A549 (cell line): ENCODE data around the gene PARD3B. TPM values are rescaled to one million over a fixed set of nuclear protein-coding genes. Genes with fewer than 3 reads are reported as not detected.

ENCODE experiments used
- ATAC-seq, 2 experiments: fragments of 200-7000 bp in 1 of 2; fragments of >200 bp in 1 of 2; cut with Nextera tagmentation in 1 of 2; cut with Tn5 transposase in 1 of 2; 3 replicates each; pipeline versions ENCODE4 v1.8.0 to v1.9.1; 2018 to 2020; ENCODE audit warnings: mild to moderate bottlenecking in 1 of 2, moderate library complexity in 1 of 2
- CTCF ChIA-PET: fragments of 300-600 bp; sonication (Branson Sonifier 250); formaldehyde crosslinking; extraction: SDS; loops from one replicate; lab custom pipeline; 2021; ENCODE audit warnings: antibody characterized with exemption, inconsistent platforms; lab: Yijun Ruan, JAX
- POLR2A ChIA-PET: fragments of 350-600 bp; formaldehyde crosslinking; extraction: SDS; loops from one replicate; lab custom pipeline; 2021; ENCODE audit warnings: antibody characterized with exemption, inconsistent platforms; lab: Yijun Ruan, JAX
- DNase-seq, 2 experiments: peaks; one replicate each; pipeline versions ENCODE4 v3.0.0 to v3.0.0-alpha.2; 2011 to 2016; ENCODE audit warnings: low read depth in 1 of 2, low spot score in 1 of 2
- FAIRE-seq: peaks from 2 replicates; lab custom pipeline; 2011; peaks lifted over from hg19 to GRCh38; lab: Jason Lieb, UNC
- H3K27ac ChIP-seq, 2 experiments: fragments of >200 bp; sonication (Bioruptor Twin); formaldehyde crosslinking; 3 replicates each; pipeline ENCODE4 v1.5.1; 2016 to 2017
- H3K4me1 ChIP-seq: fragments of >200 bp; sonication (Bioruptor Twin); formaldehyde crosslinking; 3 replicates; pipeline ENCODE4 v1.6.1; 2016
- H3K4me2 ChIP-seq: fragments of >200 bp; sonication (Bioruptor Twin); formaldehyde crosslinking; 3 replicates; pipeline ENCODE4 v1.6.1; 2016
- H3K4me3 ChIP-seq: fragments of >200 bp; sonication (Bioruptor Twin); formaldehyde crosslinking; 3 replicates; pipeline ENCODE4 v1.5.1; 2016
- H3K9me3 ChIP-seq: fragments of >200 bp; sonication (Bioruptor Twin); formaldehyde crosslinking; 3 replicates; pipeline ENCODE4 v1.6.1; 2016
- CBX8 ChIP-seq: fragments of 200-600 bp; sonication (generic); IDR thresholded peaks from 2 replicates; pipeline ENCODE4 v1.6.1; 2016
- CEBPB ChIP-seq, 2 experiments: fragments of >200 bp in 1 of 2; sonication (Bioruptor Twin) in 1 of 2; formaldehyde crosslinking in 1 of 2; IDR thresholded peaks; 2 replicates each; pipeline ENCODE4 v1.6.1; 2012 to 2016
- CTCF ChIP-seq: fragments of >200 bp; sonication (Bioruptor Twin); formaldehyde crosslinking; IDR thresholded peaks from 3 replicates; pipeline ENCODE4 v1.5.1; 2016
- E2F6 ChIP-seq: IDR thresholded peaks from 2 replicates; pipeline ENCODE4 v1.6.1; 2012; ENCODE audit warnings: low read depth, borderline replicate concordance
- EHF ChIP-seq: fragments of 250-450 bp; sonication (Bioruptor Pico); IDR thresholded peaks from 2 replicates; pipeline ENCODE4 v1.5.0; 2020; ENCODE audit warnings: mild to moderate bottlenecking
- EHMT2 ChIP-seq: fragments of 200-600 bp; sonication (generic); IDR thresholded peaks from 2 replicates; pipeline ENCODE4 v1.6.1; 2016; ENCODE audit warnings: antibody characterized with exemption, low read depth, mild to moderate bottlenecking, moderate library complexity
- ESRRA ChIP-seq: fragments of 150-350 bp; IDR thresholded peaks from 2 replicates; pipeline ENCODE4 v1.6.1; 2014; ENCODE audit warnings: mild to moderate bottlenecking, low read length, borderline replicate concordance
- FOSL2 ChIP-seq, 2 experiments: fragments of 450-650 bp in 1 of 2; fragments of >200 bp in 1 of 2; sonication (Bioruptor Twin) in 1 of 2; formaldehyde crosslinking; IDR thresholded peaks; 2 replicates each; pipeline versions ENCODE4 v1.5.0 to v1.6.1; 2016 to 2020; ENCODE audit warnings: mild to moderate bottlenecking in 1 of 2, moderate library complexity in 1 of 2
- HDAC2 ChIP-seq: fragments of 200-600 bp; sonication (generic); IDR thresholded peaks from 2 replicates; pipeline ENCODE4 v1.6.1; 2016
- HEYL ChIP-seq: fragments of 250-450 bp; sonication (Bioruptor Pico); IDR thresholded peaks from 2 replicates; pipeline ENCODE4 v1.8.0; 2021; ENCODE audit warnings: mild to moderate bottlenecking, moderate library complexity
- HOXB13 ChIP-seq: fragments of 250-450 bp; sonication (Bioruptor Pico); IDR thresholded peaks from 2 replicates; pipeline ENCODE4 v1.5.0; 2020; ENCODE audit warnings: low read depth, mild to moderate bottlenecking, moderate library complexity
- HOXB5 ChIP-seq: fragments of 250-450 bp; sonication (Bioruptor Pico); IDR thresholded peaks from 2 replicates; pipeline ENCODE4 v1.5.0; 2020; ENCODE audit warnings: mild to moderate bottlenecking, moderate library complexity
- JUNB ChIP-seq: fragments of >200 bp; sonication (Bioruptor Twin); formaldehyde crosslinking; IDR thresholded peaks from 2 replicates; pipeline ENCODE4 v1.6.1; 2016
- MAFK ChIP-seq: fragments of 450-650 bp; IDR thresholded peaks from 2 replicates; pipeline ENCODE4 v1.6.1; 2014; ENCODE audit not compliant: partially characterized antibody
- MAX ChIP-seq: IDR thresholded peaks from 2 replicates; pipeline ENCODE4 v1.6.1; 2012
- MAZ ChIP-seq: fragments of 150-350 bp; IDR thresholded peaks from 2 replicates; pipeline ENCODE4 v1.6.1; 2014; ENCODE audit warnings: antibody characterized with exemption, low read depth, low read length, borderline replicate concordance
- NPAS2 ChIP-seq: fragments of 250-450 bp; sonication (Bioruptor Pico); IDR thresholded peaks from 2 replicates; pipeline ENCODE4 v1.8.0; 2022; ENCODE audit warnings: mild to moderate bottlenecking, moderate library complexity, borderline replicate concordance
- NR3C1 ChIP-seq: fragments of >200 bp; sonication (Bioruptor Twin); formaldehyde crosslinking; IDR thresholded peaks from 3 replicates; pipeline ENCODE4 v1.6.1; 2017
- POLR2AphosphoS2 ChIP-seq: conservative IDR thresholded peaks from 2 replicates; pipeline ENCODE4 v1.6.1; 2012; ENCODE audit warnings: low read length, improper control_type of control experiment, inconsistent platforms
- RCOR1 ChIP-seq: fragments of 150-350 bp; IDR thresholded peaks from 2 replicates; pipeline ENCODE4 v1.6.1; 2014; ENCODE audit warnings: antibody characterized with exemption, low read length, low read depth
- ZC3H11A ChIP-seq: fragments of 450-650 bp; IDR thresholded peaks from 2 replicates; pipeline ENCODE4 v1.6.1; 2014; ENCODE audit warnings: antibody characterized with exemption, mild to moderate bottlenecking
- ZNF302 ChIP-seq: fragments of 250-450 bp; sonication (Bioruptor Pico); IDR thresholded peaks from 2 replicates; pipeline ENCODE4 v1.9.0; 2021; ENCODE audit warnings: inconsistent platforms, mild to moderate bottlenecking, moderate library complexity
- ZSCAN20 ChIP-seq: fragments of 250-450 bp; sonication (Bioruptor Pico); IDR thresholded peaks from 2 replicates; pipeline ENCODE4 v1.8.0; 2022; ENCODE audit warnings: mild to moderate bottlenecking, moderate library complexity
- WGBS: methylation state at CpG from one replicate; pipeline ENCODE4 v1.1.6; 2017; ENCODE audit errors: missing lambda C conversion rate; 5-methylcytosine and 5-hydroxymethylcytosine counted together
- polyA plus RNA-seq, 4 experiments: library from polyadenylated mRNA; depleted of rRNA in 3 of 4; stranded (reverse); fragments of >200 nt; fragmentation: RNase III in 1 of 4; extraction: RNeasy Plus Mini Kit Qiagen cat#74134 plus additional on column Dnase treatment in 1 of 4; gene quantifications; 2 replicates in 3 of 4; 3 replicates in 1 of 4; pipeline ENCODE4 v1.2.3, GENCODE V29; 2011 to 2017

The PARD3B gene
- polyA plus RNA-seq, 2 of the 4 experiments (the other 2 are of a cell fraction) = 1.2 to 2.4 TPM

- FAIRE-seq = peak; percentile 43
- TF ChIP-seq MAFK = no peak
- no peak for TF ChIP-seq E2F6
- no peak for TF ChIP-seq POLR2AphosphoS2
- no peak for TF ChIP-seq HDAC2
- TF ChIP-seq FOSL2 (IDR thresholded peaks at IDR 0.05) = no peak
- TF ChIP-seq FOSL2 (CRISPR knock-in tag; IDR thresholded peaks at IDR 0.05) = no peak
- TF ChIP-seq MAZ = no peak
- TF ChIP-seq RCOR1 = no peak
- no peak for TF ChIP-seq ZNF302
- TF ChIP-seq ZSCAN20 (CRISPR knock-in tag) = no peak
- TF ChIP-seq, all 56 proteins: peak for 0
- ChIA-PET CTCF (no interaction called here), POLR2A (no interaction called here)
- H3K4me2 ChIP-seq = no peak overlapping the region
- no peak overlapping the region for H3K4me3 ChIP-seq
- no peak for DNase-seq
- no peak for ATAC-seq
- no peaks in the 10 kb centered on the region for H3K4me1 ChIP-seq
- 63% methylated on average over 1 of the region's 1 CpG for WGBS
- no peaks in the 10 kb centered on the region for H3K9me3 ChIP-seq
- no peak overlapping the region for H3K27ac ChIP-seq
These were observed 227.3 kb downstream of the PARD3B start for GRCh38 chr2:204772546-204772945.

- ChIA-PET CTCF (no interaction called here), POLR2A (no interaction called here)
- no peaks in the 10 kb centered on the region for H3K9me3 ChIP-seq
- no peak overlapping the region for H3K4me2 ChIP-seq
- FAIRE-seq (no peak), DNase-seq (no peak), ATAC-seq (no peak)
- no peaks in the 10 kb centered on the region for H3K4me1 ChIP-seq
- no peak overlapping the region for H3K4me3 ChIP-seq
- H3K27ac ChIP-seq = no peak overlapping the region
- TF ChIP-seq HOXB13 (CRISPR knock-in tag) = no peak
- TF ChIP-seq CTCF = no peak
- no peak for TF ChIP-seq NPAS2 (CRISPR knock-in tag)
- TF ChIP-seq HEYL = no peak
These were observed 230.5 kb downstream of the PARD3B start for GRCh38 chr2:204775766-204776165.

DNA sequence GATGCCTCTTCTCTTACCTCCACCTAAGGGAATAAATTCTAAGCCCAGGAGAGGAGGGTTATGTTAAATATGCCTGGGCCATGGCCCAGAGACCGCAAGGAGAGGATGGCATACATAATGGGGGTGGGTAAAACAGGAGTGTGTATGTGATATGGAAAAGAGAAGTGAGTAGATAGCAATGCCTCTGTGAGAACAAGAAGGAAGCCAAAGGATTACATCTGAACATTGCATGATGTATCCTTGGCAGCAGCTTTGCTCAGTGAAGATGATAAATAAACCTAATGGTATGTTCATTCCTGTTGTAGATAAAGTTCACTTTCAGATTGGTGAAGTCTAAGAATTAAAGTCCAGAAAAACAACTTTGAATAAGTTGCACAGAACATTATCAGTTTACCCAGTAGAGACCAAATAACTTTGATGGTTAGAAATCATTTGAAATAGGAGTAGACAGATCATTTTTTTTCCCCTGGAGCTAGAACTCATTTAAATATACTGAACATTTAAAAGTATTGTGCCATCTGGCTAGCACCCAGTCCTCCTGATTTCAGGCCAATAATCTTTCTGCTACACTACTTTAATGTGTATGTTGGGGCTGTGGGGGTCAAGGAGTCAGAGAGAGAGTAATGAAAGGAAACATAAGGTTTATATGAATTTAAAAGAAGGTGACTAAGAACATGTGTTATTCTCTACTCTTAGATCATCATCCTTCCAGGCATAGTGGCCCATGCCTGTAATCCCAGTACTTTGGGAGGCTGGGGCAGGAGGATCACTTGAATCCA is 231.7 kb downstream of the PARD3B start:
- FAIRE-seq (no peak), ATAC-seq (no peak), DNase-seq (no peak)
- H3K9me3 ChIP-seq = no peaks in the 10 kb centered on the region
- CTCF ChIA-PET = no interaction called here
- H3K4me3 ChIP-seq = no peak overlapping the region
- no peaks in the 10 kb centered on the region for H3K4me1 ChIP-seq
- no peak for TF ChIP-seq RCOR1
- no peak for TF ChIP-seq ESRRA
- no peak for TF ChIP-seq ZNF302
- no peak for TF ChIP-seq CEBPB (IDR thresholded peaks at IDR 0.05)
- TF ChIP-seq JUNB = no peak
- no peak for TF ChIP-seq CBX8
- no peak for TF ChIP-seq ZC3H11A
- TF ChIP-seq MAX = no peak
- TF ChIP-seq NR3C1 = no peak
- no peak for TF ChIP-seq FOSL2 (IDR thresholded peaks at IDR 0.05)
- TF ChIP-seq FOSL2 (CRISPR knock-in tag; IDR thresholded peaks at IDR 0.05) = no peak
- TF ChIP-seq HOXB5 = no peak
- TF ChIP-seq EHMT2 = no peak
- no peak for TF ChIP-seq HOXB13 (CRISPR knock-in tag)
- TF ChIP-seq HEYL = no peak
- TF ChIP-seq EHF (CRISPR knock-in tag) = no peak
- TF ChIP-seq, all 56 proteins: peak for 0
- H3K27ac ChIP-seq = no peak overlapping the region
- 44% methylated on average over 1 of the region's 1 CpG for WGBS
- POLR2A ChIA-PET = no interaction called here
- no peak overlapping the region for H3K4me2 ChIP-seq
